Body of pancreas (tissue), 4 donors: ENCODE measurements around the gene RHOBTB1. TPM values are rescaled to one million over a fixed set of nuclear protein-coding genes. Genes with fewer than 3 reads are reported as not detected.

Experiments
- ATAC-seq: fragments of 150-250 bp; one replicate; pipeline ENCODE4 v1.9.1; 2016
- DNase-seq, 4 donors: peaks; one replicate each; pipeline ENCODE4 v3.0.0-alpha.2; 2019
- H3K27ac ChIP-seq, 4 donors: fragments of 200-600 bp; sonication (generic); 1 replicate in 3 of 4; 2 replicates in 1 of 4; pipeline versions ENCODE4 v1.5.1 to v1.6.1; 2016 to 2019; ENCODE audit warnings: mild to moderate bottlenecking in 1 of 4, mixed read lengths in 1 of 4, moderate library complexity in 1 of 4
- H3K27me3 ChIP-seq, 2 donors: fragments of 200-600 bp; sonication (generic); one replicate each; pipeline ENCODE4 v1.6.0; 2016; ENCODE audit warnings: mild to moderate bottlenecking in 1 of 2
- H3K36me3 ChIP-seq, 2 donors: fragments of 200-600 bp; sonication (generic); replicated peaks in 1 of 2; 2 replicates each; pipeline ENCODE4 v1.5.1; 2016; ENCODE audit warnings: low read depth in 2 of 2; ENCODE audit not compliant: insufficient read depth in 1 of 2
- H3K4me1 ChIP-seq: fragments of 200-600 bp; sonication (generic); one replicate; pipeline ENCODE4 v1.6.0; 2016
- H3K4me3 ChIP-seq, 2 donors: fragments of 200-600 bp; sonication (generic); 1 replicate in 1 of 2; 2 replicates in 1 of 2; pipeline ENCODE4 v1.5.1; 2016 to 2019
- H3K9me3 ChIP-seq, 3 donors: fragments of 200-600 bp; sonication (generic); 1 replicate in 2 of 3; 2 replicates in 1 of 3; pipeline ENCODE4 v1.5.1; 2016
- POLR2A ChIP-seq, 3 donors: fragments of 450-650 bp; IDR thresholded peaks; one replicate each; pipeline ENCODE4 v1.6.1; 2016; ENCODE audit warnings: antibody characterized with exemption in 3 of 3, mild to moderate bottlenecking in 2 of 3
- WGBS, 2 donors: methylation state at CpG; one replicate each; pipeline ENCODE4 v1.1.5; 2017; 5-methylcytosine and 5-hydroxymethylcytosine counted together
- intact Hi-C: fragments of 100-400 bp; cut with DNase I; formaldehyde crosslinking; loops from one replicate; pipeline ENCODE4 v1.15.1; 2023
- small RNA-seq: library from RNA; depleted of rRNA; stranded (forward); fragments of <200 nt; gene quantifications from one replicate; pipeline ENCODE3, GENCODE V24; 2016
- total RNA-seq, 2 donors: library from RNA; depleted of rRNA; stranded (reverse); fragments of >200 nt; gene quantifications; one replicate each; pipeline ENCODE4 v1.1.0, GENCODE V29; 2016
- TF ChIP-seq, protein P1 (sequence below), 7 experiments: fragments of 450-650 bp in 4 of 7; fragments of 200-600 bp in 3 of 7; sonication (generic) in 3 of 7; IDR thresholded peaks; one replicate each; pipeline ENCODE4 v1.5.1; 2016 to 2019; ENCODE audit warnings: antibody characterized with exemption in 7 of 7

The RHOBTB1 gene
- total RNA-seq, 2 donors from 2014 or later = 5.9 to 12.2 TPM

DNA sequence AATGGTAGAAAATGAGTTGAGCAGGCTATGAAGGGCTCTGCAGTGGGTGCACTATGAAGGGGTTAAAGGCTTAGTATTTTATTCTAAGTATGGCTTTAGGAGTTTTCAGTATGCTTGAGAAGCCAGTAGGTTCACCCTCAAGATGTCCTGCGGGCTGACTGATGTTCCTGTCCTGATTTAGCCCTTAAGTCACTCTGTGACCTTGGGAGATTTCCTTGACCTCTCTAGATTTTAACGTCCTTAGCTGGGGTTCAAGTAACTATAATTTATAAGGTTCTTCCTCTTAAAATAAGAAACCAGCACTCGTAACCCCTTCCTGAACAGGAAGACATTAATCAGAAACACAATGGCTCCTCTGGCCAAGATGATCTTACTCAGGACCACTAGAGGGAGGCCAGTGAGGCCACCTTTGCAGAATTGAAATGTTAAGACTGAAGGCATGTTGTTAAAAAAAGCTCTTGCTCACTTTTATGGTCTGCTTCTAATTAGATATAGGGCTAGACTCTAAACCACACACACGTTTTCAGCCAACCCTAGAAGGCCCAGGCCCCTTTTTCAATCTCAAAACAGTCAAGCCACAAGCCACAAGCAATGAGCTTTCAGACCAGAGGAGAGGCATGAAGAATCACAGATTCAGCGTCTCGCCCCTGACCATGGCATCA is 123.8 kb downstream of the RHOBTB1 start:
- Histone ChIP-seq H3K27me3 (no peaks in the 10 kb centered on the region), H3K36me3 (no peaks in the 10 kb centered on the region), H3K4me3 (no peak overlapping the region), H3K9me3 (no peaks in the 10 kb centered on the region), H3K4me1 (peaks cover 3% of the 10 kb centered on the region), H3K27ac (no peak overlapping the region)
- intact Hi-C loops = no loop called here
- 60 to 62% methylated on average over 6 of the region's 6 CpGs for WGBS, 2 donors
- TF ChIP-seq, protein P1, sequence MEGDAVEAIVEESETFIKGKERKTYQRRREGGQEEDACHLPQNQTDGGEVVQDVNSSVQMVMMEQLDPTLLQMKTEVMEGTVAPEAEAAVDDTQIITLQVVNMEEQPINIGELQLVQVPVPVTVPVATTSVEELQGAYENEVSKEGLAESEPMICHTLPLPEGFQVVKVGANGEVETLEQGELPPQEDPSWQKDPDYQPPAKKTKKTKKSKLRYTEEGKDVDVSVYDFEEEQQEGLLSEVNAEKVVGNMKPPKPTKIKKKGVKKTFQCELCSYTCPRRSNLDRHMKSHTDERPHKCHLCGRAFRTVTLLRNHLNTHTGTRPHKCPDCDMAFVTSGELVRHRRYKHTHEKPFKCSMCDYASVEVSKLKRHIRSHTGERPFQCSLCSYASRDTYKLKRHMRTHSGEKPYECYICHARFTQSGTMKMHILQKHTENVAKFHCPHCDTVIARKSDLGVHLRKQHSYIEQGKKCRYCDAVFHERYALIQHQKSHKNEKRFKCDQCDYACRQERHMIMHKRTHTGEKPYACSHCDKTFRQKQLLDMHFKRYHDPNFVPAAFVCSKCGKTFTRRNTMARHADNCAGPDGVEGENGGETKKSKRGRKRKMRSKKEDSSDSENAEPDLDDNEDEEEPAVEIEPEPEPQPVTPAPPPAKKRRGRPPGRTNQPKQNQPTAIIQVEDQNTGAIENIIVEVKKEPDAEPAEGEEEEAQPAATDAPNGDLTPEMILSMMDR (IDR thresholded peaks at IDR 0.05) = peak in 3 of 7 experiments; percentile 11 to 23 (median 15)
- no peak for TF ChIP-seq POLR2A (IDR thresholded peaks at IDR 0.05)
- ATAC-seq = no peak
- no peak for DNase-seq

Small RNA genes lying within 50 kb of the gene (small RNA-seq; reads per million reads assigned to genes)
- not detected for gene RNU2-72P

Other genes with a start within 250 kb of the RHOBTB1 start
- under 1 TPM in 1 of 2 donors, not detected in 1; 0.66 TPM for gene CDK1, start 165.7 kb downstream of the RHOBTB1 start, total RNA-seq